Activated B cell treated with CpG ODN at 0.5 μM for 24 hours (primary cell): ENCODE measurements around the gene ADCY5. TPM values are rescaled to one million over a fixed set of nuclear protein-coding genes. Genes with fewer than 3 reads are reported as not detected.

Source experiments
- ATAC-seq: fragments of 200-7000 bp; cut with Tn5 transposase; one replicate; pipeline ENCODE4 v1.10.0; 2021; ENCODE audit warnings: low read depth, mild to moderate bottlenecking, moderate library complexity
- CTCF ChIA-PET: fragments of 350-600 bp; sonication (Branson Sonifier 250); formaldehyde crosslinking; loops from one replicate; lab custom pipeline; 2021; ENCODE audit warnings: antibody characterized with exemption; lab: Charles Lee
- POLR2A ChIA-PET: fragments of 350-600 bp; sonication (Branson Sonifier 250); formaldehyde crosslinking; loops from one replicate; lab custom pipeline; 2021; ENCODE audit warnings: antibody characterized with exemption; lab: Charles Lee
- DNase-seq: peaks from one replicate; pipeline ENCODE4 v3.0.0; 2022
- H3K27ac Mint-ChIP-seq: one replicate; pipeline ENCODE4 v1.8.0; 2020; ENCODE audit warnings: mixed read lengths
- H3K27me3 Mint-ChIP-seq: one replicate; pipeline ENCODE4 v1.8.0; 2021; ENCODE audit warnings: mixed read lengths
- H3K36me3 Mint-ChIP-seq: one replicate; pipeline ENCODE4 v1.8.0; 2021; ENCODE audit warnings: low read depth, mixed read lengths
- H3K4me1 Mint-ChIP-seq: one replicate; pipeline ENCODE4 v1.8.0; 2021; ENCODE audit warnings: mixed read lengths
- H3K4me3 Mint-ChIP-seq: one replicate; pipeline ENCODE4 v1.8.0; 2020; ENCODE audit warnings: mild to moderate bottlenecking, mixed read lengths
- H3K9me3 Mint-ChIP-seq: one replicate; pipeline ENCODE4 v1.8.0; 2020; ENCODE audit warnings: mixed read lengths
- CTCF ChIP-seq: fragments of 200-600 bp; IDR thresholded peaks from one replicate; pipeline ENCODE4 v1.8.0; 2022; ENCODE audit warnings: antibody characterized with exemption, mild to moderate bottlenecking
- intact Hi-C: fragments of 100-400 bp; cut with micrococcal nuclease; formaldehyde crosslinking; loops from one replicate; pipeline ENCODE4 v1.15.1; 2024
- total RNA-seq: library from RNA; stranded (reverse); gene quantifications from 2 replicates; pipeline ENCODE4 v1.2.3, GENCODE V29; 2022

ADCY5 gene
- total RNA-seq, 1 donor from 2014 or later, result not detected

GRCh38 chr3:123314359-123315270 is 134.3 kb downstream of the ADCY5 start:
- peaks cover 12% of the 10 kb centered on the region for H3K27me3 Mint-ChIP-seq
- H3K36me3 Mint-ChIP-seq, result no peaks in the 10 kb centered on the region
- intact Hi-C loops, result no loop called here
- no peak for DNase-seq
- CTCF ChIA-PET, result no interaction called here
- H3K9me3 Mint-ChIP-seq, result no peaks in the 10 kb centered on the region
- POLR2A ChIA-PET, result no interaction called here
- no peak overlapping the region for H3K4me3 Mint-ChIP-seq
- TF ChIP-seq CTCF, result no peak
- ATAC-seq, result no peak
- no peak overlapping the region for H3K27ac Mint-ChIP-seq
- H3K4me1 Mint-ChIP-seq, result no peaks in the 10 kb centered on the region

GRCh38 chr3:123313889-123314288 is 135.0 kb downstream of the ADCY5 start:
- H3K27me3 Mint-ChIP-seq, result peaks cover 12% of the 10 kb centered on the region
- no peak overlapping the region for H3K27ac Mint-ChIP-seq
- intact Hi-C loops, result no loop called here
- no peak for TF ChIP-seq CTCF
- H3K9me3 Mint-ChIP-seq, result no peaks in the 10 kb centered on the region
- H3K36me3 Mint-ChIP-seq, result no peaks in the 10 kb centered on the region
- DNase-seq (no peak), ATAC-seq (no peak)
- POLR2A ChIA-PET, result no interaction called here
- H3K4me1 Mint-ChIP-seq, result no peaks in the 10 kb centered on the region
- CTCF ChIA-PET, result no interaction called here
- no peak overlapping the region for H3K4me3 Mint-ChIP-seq

- Mint-ChIP-seq H3K27ac (no peak overlapping the region), H3K36me3 (no peaks in the 10 kb centered on the region), H3K4me3 (no peak overlapping the region), H3K4me1 (no peaks in the 10 kb centered on the region), H3K27me3 (peaks cover 12% of the 10 kb centered on the region), H3K9me3 (no peaks in the 10 kb centered on the region)
- POLR2A ChIA-PET, result no interaction called here
- intact Hi-C loops, result no loop called here
- DNase-seq (no peak), ATAC-seq (no peak)
- CTCF ChIA-PET, result no interaction called here
- TF ChIP-seq CTCF, result no peak
These were observed 136.3 kb downstream of the ADCY5 start for GRCh38 chr3:123312331-123313265.

GRCh38 chr3:123311201-123311600 is 137.7 kb downstream of the ADCY5 start:
- no peak for ATAC-seq
- TF ChIP-seq CTCF, result no peak
- POLR2A ChIA-PET, result no interaction called here
- no peak for DNase-seq
- Mint-ChIP-seq H3K4me3 (no peak overlapping the region), H3K4me1 (no peaks in the 10 kb centered on the region), H3K27me3 (peaks cover 10% of the 10 kb centered on the region), H3K36me3 (no peaks in the 10 kb centered on the region), H3K27ac (no peak overlapping the region), H3K9me3 (no peaks in the 10 kb centered on the region)
- CTCF ChIA-PET, result no interaction called here
- intact Hi-C loops, result no loop called here

- TF ChIP-seq CTCF, result no peak
- Mint-ChIP-seq H3K9me3 (no peaks in the 10 kb centered on the region), H3K4me3 (no peak overlapping the region), H3K27me3 (peaks cover 9% of the 10 kb centered on the region), H3K27ac (no peak overlapping the region), H3K36me3 (no peaks in the 10 kb centered on the region), H3K4me1 (no peaks in the 10 kb centered on the region)
- CTCF ChIA-PET, result no interaction called here
- POLR2A ChIA-PET, result no interaction called here
- ATAC-seq (no peak), DNase-seq (no peak)
- intact Hi-C loops, result no loop called here
These were observed 138.1 kb downstream of the ADCY5 start for GRCh38 chr3:123310741-123311140.
